Kidney epithelial cell (primary cell): ENCODE measurements around the gene FILIP1. TPM values are rescaled to one million over a fixed set of nuclear protein-coding genes. Genes with fewer than 3 reads are reported as not detected.
"Not testable (repeated sequence)": the region's sequence is repeated elsewhere in the genome, so short reads cannot be mapped to it uniquely, and the experiment has no call there.

Experiments used
- DNase-seq: peaks from one replicate; pipeline ENCODE4 v3.0.0-alpha.2; 2010; ENCODE audit warnings: low read depth
- H3K27me3 ChIP-seq: 2 replicates; pipeline ENCODE4 v1.6.0; 2011; ENCODE audit warnings: low read length; ENCODE audit not compliant: control insufficient read depth, insufficient read depth
- H3K36me3 ChIP-seq: 2 replicates; pipeline ENCODE4 v1.5.1; 2011; ENCODE audit warnings: low read length; ENCODE audit not compliant: control insufficient read depth, insufficient read depth
- H3K4me3 ChIP-seq: 2 replicates; pipeline ENCODE4 v1.5.1; 2011; ENCODE audit warnings: low read depth, mild to moderate bottlenecking, control low read depth, low read length
- total RNA-seq: library from RNA; depleted of rRNA; stranded (reverse); fragments of >200 nt; gene quantifications from 2 replicates; pipeline ENCODE4 v1.2.3, GENCODE V29; 2015
- TF ChIP-seq, protein P1 (sequence below): IDR thresholded peaks from 2 replicates; pipeline ENCODE4 v1.5.1; 2011; ENCODE audit warnings: mild to moderate bottlenecking, moderate library complexity, low read length, control low read depth, inconsistent platforms; ENCODE audit not compliant: insufficient read depth, poor library complexity, severe bottlenecking

FILIP1 gene
- total RNA-seq, 1 donor from 2014 or later: 0.04 TPM

DNA sequence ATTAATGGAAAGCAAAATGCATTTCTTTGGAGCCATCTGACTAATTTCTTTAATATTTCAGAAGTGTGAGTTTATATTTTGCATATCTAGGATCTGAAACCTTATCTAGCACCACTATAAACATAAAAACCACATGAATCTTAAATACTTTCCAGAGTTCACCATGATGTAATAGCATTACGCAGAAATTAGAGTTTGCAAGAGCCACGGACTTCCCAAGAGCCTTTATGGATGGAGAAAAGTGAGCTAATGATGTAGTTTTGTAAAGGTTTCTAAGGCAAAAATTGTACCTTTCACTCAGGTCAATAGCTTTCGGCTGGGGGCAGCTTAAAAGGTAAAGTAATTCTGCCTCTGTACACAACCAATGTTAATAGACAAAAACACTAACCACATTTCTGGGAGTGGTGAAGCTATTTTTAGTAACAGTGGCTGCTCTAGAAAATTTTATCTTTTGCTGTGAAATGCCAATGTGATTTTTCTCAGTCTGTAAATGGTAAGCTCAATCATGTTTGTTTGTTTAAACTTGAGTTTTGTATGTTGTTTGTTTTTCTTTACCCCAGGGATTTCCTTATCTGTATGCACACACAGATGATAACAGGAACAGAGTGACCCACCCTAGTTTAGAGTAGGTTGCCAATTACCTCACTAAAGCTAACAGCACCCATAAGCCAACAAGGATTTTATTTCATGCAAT, 80.5 kb downstream of the FILIP1 start:
- no peaks in the 10 kb centered on the region for H3K27me3 ChIP-seq
- H3K36me3 ChIP-seq: no peaks in the 10 kb centered on the region
- TF ChIP-seq, protein P1, sequence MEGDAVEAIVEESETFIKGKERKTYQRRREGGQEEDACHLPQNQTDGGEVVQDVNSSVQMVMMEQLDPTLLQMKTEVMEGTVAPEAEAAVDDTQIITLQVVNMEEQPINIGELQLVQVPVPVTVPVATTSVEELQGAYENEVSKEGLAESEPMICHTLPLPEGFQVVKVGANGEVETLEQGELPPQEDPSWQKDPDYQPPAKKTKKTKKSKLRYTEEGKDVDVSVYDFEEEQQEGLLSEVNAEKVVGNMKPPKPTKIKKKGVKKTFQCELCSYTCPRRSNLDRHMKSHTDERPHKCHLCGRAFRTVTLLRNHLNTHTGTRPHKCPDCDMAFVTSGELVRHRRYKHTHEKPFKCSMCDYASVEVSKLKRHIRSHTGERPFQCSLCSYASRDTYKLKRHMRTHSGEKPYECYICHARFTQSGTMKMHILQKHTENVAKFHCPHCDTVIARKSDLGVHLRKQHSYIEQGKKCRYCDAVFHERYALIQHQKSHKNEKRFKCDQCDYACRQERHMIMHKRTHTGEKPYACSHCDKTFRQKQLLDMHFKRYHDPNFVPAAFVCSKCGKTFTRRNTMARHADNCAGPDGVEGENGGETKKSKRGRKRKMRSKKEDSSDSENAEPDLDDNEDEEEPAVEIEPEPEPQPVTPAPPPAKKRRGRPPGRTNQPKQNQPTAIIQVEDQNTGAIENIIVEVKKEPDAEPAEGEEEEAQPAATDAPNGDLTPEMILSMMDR: no peak
- no peak for DNase-seq
- no peak overlapping the region for H3K4me3 ChIP-seq

GRCh38 chr6:75410564-75410963, 83.0 kb downstream of the FILIP1 start:
- H3K36me3 ChIP-seq, DNase-seq, H3K4me3 ChIP-seq, H3K27me3 ChIP-seq: not testable (repeated sequence)

- DNase-seq: peak; percentile 89
- H3K27me3 ChIP-seq: no peaks in the 10 kb centered on the region
- TF ChIP-seq, protein P1: no peak
- H3K36me3 ChIP-seq: no peaks in the 10 kb centered on the region
- no peak overlapping the region for H3K4me3 ChIP-seq
Measured at GRCh38 chr6:75409928-75410327, 83.7 kb downstream of the FILIP1 start.

DNA sequence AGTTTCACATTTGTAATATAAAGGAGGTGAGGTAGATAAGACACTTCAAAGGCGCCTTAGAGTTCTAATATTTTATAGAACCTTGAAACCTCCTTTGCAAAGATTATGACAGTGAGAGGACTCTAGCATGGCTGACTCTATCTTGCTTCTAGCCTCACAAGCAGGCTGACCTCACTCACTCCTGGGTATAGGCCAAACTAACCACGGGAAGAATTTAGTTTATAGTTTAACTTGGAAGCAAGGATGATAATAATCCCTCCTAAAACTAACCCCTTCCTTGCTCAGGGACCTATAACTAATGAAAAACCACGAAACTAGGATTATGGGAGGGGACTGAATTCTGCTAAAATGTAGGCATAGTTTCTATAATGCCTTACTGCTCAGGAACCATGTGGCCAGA, 84.3 kb downstream of the FILIP1 start:
- H3K36me3 ChIP-seq: no peaks in the 10 kb centered on the region
- no peaks in the 10 kb centered on the region for H3K27me3 ChIP-seq
- TF ChIP-seq, protein P1: no peak
- no peak overlapping the region for H3K4me3 ChIP-seq
- no peak for DNase-seq

- no peaks in the 10 kb centered on the region for H3K36me3 ChIP-seq
- no peaks in the 10 kb centered on the region for H3K27me3 ChIP-seq
- no peak overlapping the region for H3K4me3 ChIP-seq
- DNase-seq: no peak
- TF ChIP-seq, protein P1: no peak
Measured at GRCh38 chr6:75403563-75404080, 90.0 kb downstream of the FILIP1 start.

GRCh38 chr6:75402296-75402695, 91.3 kb downstream of the FILIP1 start:
- no peak for DNase-seq
- Histone ChIP-seq H3K36me3 (no peaks in the 10 kb centered on the region), H3K4me3 (no peak overlapping the region), H3K27me3 (no peaks in the 10 kb centered on the region)
- TF ChIP-seq, protein P1: no peak
